ENCODE data around the gene ADGRD1.
"Not testable (repeated sequence)": the region's sequence is repeated elsewhere in the genome, so short reads cannot be mapped to it uniquely, and the experiment has no call there.

ADGRD1 gene

GRCh38 chr12:131121705-131122405 lies 168.1 kb downstream of the ADGRD1 start:
- no peak for DNase-seq (ENCODE audit: low spot score)

DNA sequence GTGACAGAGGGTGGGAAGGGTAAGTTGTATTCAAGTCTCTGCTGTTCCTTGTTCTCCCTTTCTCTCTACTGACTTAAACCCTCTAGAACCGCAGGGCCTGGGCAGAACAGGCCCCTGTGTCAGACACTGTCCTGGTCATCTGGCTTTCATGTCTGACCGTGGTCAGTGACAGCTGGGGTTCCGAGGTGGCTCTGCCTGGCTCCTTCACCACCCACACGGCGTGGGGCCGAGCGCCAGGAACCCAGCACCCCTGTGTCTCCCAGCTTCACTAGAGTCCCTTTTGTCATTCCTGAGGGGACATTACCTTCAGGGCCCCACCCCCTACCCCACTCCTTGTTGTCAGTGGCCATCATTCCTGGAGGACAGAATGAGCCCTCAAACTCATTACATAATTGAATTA lies 168.9 kb downstream of the ADGRD1 start:
- DNase-seq (ENCODE audit: low spot score) = no peak

- no peak for DNase-seq (ENCODE audit: low spot score)
These were observed 170.1 kb downstream of the ADGRD1 start for GRCh38 chr12:131123817-131124216.

- DNase-seq (ENCODE audit: low spot score) = no peak
These were observed 171.0 kb downstream of the ADGRD1 start for GRCh38 chr12:131124487-131125280.

DNA sequence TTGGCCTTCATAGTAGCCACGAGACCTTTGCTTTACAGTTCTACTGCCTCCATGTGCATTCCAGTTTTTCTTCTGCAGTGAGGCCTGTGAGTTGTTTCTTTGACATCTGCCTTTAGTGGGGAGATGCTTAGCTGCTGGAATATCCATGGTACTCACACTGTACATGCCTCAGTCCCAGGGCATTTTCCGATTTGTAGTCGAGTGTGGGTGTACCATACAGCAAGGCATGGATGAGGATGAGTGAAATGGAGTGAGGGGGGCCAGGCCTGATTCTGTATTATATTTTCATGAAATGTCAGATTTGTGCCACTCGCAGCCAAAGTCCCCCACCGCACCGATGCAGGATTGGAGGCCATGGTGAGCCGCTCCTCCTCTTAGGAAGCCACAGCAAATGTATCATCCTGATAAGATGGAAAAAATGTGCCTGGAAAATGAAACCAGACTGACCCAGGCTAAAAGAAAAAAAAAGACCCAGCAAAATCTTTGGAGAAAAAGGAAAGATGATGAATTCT lies 173.0 kb downstream of the ADGRD1 start:
- no peak for DNase-seq (ENCODE audit: low spot score)

DNA sequence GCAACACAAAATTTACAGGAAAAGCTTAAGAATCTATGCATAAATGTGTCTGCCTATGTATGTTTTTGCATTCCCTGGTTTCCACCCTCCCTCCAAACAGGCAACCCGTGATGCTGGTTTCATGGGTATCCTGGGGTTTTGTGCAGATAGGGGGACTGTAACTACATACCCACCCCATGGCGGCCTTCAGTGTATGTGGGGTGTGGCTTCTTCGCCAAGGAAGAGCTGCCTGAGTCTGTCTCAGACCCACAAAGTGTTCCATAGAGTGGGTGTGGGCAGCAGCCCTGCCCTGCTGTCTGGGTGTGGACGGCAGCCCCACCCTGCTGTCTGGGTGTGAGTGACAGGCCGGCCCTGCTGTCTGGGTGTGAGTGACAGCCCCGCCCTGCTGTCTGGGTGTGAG lies 174.8 kb downstream of the ADGRD1 start:
- DNase-seq (ENCODE audit: low spot score) = no peak

DNA sequence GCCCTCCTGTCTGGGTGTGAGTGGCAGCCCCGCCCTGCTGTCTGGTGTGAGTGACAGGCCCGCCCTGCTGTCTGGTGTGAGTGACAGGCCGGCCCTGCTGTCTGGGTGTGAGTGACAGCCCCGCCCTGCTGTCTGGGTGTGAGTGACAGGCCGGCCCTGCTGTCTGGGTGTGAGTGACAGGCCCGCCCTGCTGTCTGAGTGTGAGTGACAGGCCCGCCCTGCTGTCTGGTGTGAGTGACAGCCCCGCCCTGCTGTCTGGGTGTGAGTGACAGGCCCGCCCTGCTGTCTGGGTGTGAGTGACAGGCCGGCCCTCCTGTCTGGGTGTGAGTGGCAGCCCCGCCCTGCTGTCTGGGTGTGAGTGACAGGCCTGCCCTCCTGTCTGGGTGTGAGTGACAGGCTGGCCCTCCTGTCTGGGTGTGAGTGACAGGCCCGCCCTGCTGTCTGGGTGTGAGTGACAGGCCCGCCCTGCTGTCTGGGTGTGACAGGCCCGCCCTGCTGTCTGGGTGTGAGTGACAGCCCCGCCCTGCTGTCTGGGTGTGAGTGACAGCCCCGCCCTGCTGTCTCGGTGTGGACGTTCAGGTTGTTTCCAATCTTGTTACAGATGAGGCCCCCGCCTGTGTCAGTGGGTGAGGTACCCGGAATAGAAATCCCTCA lies 175.4 kb downstream of the ADGRD1 start:
- DNase-seq (ENCODE audit: low spot score) = not testable (repeated sequence)

- peak; percentile 54 for DNase-seq (ENCODE audit: low spot score)
These were observed 176.1 kb downstream of the ADGRD1 start for GRCh38 chr12:131129839-131130238.

DNA sequence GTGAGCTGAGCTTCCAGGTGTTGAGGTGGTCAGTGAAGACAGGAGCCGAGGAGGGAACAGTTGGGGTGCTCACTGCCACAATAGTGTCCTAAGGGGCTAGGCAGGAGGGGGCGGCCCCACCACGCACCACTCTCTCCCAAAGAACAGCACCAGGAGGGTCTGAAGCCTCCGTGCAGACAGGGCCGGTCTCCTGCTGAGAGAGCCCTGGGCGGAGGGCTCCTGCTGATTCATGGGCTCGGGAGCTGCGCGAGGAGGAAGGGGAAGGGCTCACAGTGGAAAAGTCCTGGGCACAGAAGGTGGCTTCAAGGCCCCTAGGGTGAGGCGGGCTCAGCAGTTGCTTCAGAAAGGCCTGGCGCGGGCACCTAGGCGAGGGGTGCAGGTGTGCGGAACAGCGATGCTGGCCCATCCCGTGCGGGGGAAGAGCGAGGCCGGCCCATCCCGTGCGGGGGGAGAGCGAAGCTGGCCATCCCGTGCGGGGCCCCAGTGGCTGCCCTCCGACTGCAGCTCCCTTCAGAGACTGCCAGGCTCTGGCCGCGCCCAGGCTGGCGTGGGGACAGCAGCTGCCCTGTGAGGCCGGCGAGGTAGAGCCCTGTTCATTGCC lies 176.7 kb downstream of the ADGRD1 start:
- DNase-seq (ENCODE audit: low spot score) = no peak

DNA sequence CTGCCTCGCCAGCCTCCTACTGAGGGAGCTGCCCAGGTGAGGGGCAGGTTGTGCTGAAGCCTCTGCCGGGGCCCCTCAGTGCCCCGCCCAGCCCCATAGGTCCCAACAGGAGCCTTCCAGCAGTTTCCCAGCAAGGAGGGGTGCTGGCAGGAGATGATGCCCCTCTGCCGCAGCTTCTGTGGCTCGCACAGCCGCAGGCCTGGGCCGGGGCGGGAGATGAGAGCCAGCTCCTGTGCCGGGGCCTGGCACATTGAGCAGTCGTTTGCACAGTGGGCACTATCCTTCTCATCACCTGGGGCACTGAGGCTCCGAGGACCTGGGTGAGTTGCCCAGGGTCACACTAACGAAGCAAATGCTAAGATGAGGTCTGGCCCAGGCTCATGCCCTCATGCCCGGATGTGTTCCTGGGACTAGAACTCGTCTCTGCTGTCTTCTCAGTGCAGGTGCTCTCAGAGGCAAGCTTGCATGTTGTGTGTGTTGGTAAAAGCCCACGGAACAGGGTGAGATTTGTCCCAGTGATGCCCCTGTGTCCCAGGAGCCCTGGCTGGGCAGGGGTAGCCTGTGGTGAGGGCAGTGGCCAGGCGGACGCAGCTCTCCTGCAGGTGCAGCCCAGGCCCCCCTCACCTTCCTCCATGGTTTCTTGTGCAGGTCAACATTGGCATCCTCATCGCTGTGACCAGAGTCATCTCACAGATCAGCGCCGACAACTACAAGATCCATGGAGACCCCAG lies 177.5 kb downstream of the ADGRD1 start:
- DNase-seq (ENCODE audit: low spot score) = no peak

DNA sequence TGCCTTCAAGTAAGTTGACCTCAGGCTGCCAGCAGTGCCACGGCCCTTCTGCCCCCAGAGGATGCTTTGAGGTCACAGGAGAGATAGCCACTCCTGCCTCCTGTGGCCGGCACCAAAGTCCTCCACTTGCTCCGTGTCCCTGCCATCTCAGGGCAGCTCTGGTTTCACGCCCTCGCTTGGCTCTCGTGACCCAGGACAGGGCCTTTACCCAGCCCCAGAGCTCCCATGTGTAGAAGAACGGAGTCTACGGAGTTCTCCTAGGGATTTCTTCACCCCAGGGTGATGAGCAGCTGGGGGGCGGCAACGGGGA lies 178.1 kb downstream of the ADGRD1 start:
- DNase-seq (ENCODE audit: low spot score) = no peak

- DNase-seq (ENCODE audit: low spot score) = peak; percentile 64
These were observed 178.6 kb downstream of the ADGRD1 start for GRCh38 chr12:131132118-131132892.

DNA sequence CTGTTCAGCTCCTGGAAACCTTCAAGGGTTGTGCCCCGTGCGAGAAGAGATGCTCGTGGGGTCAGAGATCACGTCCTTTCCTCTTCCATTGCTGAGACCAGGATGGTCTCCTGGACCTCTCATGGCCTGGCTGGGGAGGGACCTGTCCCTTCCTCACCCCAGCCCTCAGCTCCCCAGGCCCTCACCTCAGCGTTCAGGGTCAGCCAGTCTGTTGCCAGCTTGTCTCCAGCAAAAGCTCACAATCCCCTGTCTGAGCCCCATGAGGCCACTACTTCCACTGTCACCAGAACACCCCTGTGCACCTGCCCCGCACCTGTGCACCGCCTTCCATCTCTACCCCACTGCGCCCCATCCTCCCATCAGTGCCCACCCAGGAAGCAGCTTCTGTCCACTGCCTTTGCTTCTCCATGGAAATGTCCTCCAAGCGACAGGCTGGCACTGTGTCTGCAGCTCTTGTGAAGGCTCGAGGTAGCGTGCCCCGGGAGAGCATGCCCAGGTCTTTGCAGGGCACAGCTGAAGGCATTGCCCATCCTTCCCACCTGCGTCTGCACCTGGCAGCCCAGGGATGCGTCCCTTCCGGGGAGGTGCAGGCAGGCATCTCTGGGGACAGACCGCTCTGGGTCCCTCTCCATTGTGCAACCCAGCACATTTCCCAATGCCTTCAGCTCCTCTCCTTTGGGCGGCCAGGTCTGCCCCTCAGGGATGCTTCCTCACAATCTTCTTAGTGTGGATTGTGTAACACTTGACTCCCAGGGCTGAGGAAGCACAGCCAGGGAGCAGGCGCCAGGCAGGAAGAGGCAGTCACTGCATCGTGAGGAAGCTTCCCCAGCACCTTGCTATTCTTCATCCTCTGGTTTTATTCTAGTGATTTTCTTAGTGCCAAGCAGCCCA lies 179.6 kb downstream of the ADGRD1 start:
- DNase-seq (ENCODE audit: low spot score) = no peak

GRCh38 chr12:131133994-131134393 lies 180.3 kb downstream of the ADGRD1 start:
- DNase-seq (ENCODE audit: low spot score) = no peak

DNA sequence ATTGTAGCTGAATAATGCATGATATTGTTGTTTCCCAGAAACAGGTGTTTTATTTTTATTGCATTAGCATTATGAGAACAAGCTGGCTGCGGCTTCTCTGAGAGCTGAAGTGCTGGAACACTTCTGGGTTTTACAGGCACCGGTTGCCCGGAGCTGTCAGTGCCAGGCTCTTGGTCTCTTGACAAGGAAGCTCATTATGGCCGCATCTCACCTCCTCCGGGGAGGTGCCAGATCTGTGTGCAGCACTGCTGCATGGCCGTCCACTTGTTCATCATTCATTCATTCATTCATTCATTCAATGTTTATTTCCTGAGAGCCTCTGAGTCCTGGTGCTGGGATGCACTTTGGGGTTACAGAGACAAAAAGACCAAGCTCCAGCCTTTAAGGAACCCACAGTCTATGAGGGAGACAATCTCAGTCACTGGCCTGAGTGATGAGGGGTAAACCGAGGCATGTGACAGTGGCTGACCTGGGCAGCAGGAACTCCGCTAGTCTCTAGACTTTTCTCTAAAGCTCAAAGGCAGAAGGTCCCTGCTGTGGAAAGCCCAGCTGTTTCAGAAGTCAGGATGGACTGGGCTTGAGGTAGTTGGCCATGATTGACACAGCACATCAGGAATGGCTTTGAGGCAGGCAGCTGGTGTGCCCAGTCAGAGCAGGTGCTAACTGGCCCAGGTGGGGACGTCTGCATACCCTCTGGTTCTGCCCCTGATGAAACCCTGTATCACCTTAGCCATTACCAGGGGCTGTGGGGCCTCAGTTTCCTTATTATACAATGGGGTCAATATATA lies 181.0 kb downstream of the ADGRD1 start:
- no peak for DNase-seq (ENCODE audit: low spot score)

DNA sequence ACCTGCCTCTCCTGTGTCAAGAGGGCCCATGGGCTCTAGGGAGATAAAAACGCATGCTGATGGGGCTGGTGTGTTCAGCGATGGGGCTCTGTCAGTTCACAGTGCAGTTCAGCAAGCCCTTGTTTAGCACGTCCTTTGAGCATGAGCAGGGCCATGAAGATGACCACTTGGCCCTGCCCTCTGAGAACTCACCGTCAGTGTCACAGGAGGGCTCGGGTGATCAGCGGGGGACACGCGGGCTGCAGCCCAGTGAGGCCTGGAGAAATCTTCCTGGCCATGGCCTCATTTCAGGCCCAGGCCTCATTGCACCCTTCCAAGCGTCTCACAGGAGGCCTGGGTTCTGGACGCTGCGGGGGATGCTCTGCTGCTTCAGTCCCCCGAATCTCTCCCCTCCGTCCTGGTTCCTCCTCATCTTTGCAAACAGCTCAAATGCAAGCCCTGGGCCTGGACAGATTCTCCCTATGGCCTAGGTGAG lies 181.6 kb downstream of the ADGRD1 start:
- DNase-seq (ENCODE audit: low spot score) = no peak

GRCh38 chr12:131135786-131136538 lies 182.3 kb downstream of the ADGRD1 start:
- no peak for DNase-seq (ENCODE audit: low spot score)

DNA sequence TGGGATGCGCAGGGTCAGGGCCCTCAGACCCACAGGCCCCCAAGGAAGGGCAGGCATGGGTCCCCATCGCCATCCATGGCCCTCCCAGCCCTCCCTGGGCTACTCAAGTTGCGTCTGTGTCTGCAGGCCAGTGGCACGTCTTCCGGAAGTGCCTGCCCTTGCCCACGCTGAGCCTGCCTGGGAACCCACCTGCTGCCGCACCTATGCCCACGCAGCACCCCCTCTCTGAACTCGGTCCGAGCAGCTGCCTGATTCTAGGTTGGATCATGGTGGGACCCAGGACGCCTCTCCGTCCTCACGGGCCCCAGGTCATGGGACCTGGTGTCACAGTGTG lies 182.8 kb downstream of the ADGRD1 start:
- no peak for DNase-seq (ENCODE audit: low spot score)
